ENCODE results near the gene GEMIN7. TPM values are rescaled to one million over a fixed set of nuclear protein-coding genes. Genes with fewer than 3 reads are reported as not detected.

Gene GEMIN7
- polyA plus RNA-seq, 1 donor = 22.5 TPM

DNA sequence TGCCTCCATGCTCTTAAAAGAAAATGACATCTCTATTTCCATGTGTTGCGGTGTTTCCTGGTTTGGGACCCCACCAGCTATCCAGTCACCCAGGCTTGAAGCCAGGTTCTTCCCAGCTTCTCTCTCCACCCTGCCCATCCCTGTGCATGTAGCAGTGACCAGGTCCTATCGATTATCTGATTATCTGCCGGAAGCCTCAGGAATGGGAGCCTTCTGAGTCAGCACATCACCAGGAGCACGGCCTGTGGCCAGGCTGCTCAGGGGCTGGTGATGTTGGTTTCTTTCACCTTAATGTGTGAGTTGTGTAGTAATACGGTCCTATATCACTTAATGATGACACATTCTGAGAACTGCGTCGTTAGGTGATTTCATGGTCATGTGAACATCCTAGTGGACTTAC is 47.6 kb downstream of the GEMIN7 start:
- DNase-seq = no peak

GRCh38 chr19:45128146-45128545 is 49.1 kb downstream of the GEMIN7 start:
- DNase-seq = no peak

- no peak for DNase-seq
Measured at GRCh38 chr19:45128806-45129205, 49.7 kb downstream of the GEMIN7 start.

- no peak for DNase-seq
Measured at GRCh38 chr19:45130236-45130635, 51.2 kb downstream of the GEMIN7 start.

GRCh38 chr19:45130888-45131615 is 52.0 kb downstream of the GEMIN7 start:
- peak; percentile 42 for DNase-seq

- DNase-seq = no peak
Measured at GRCh38 chr19:45133661-45134060, 54.6 kb downstream of the GEMIN7 start.

DNA sequence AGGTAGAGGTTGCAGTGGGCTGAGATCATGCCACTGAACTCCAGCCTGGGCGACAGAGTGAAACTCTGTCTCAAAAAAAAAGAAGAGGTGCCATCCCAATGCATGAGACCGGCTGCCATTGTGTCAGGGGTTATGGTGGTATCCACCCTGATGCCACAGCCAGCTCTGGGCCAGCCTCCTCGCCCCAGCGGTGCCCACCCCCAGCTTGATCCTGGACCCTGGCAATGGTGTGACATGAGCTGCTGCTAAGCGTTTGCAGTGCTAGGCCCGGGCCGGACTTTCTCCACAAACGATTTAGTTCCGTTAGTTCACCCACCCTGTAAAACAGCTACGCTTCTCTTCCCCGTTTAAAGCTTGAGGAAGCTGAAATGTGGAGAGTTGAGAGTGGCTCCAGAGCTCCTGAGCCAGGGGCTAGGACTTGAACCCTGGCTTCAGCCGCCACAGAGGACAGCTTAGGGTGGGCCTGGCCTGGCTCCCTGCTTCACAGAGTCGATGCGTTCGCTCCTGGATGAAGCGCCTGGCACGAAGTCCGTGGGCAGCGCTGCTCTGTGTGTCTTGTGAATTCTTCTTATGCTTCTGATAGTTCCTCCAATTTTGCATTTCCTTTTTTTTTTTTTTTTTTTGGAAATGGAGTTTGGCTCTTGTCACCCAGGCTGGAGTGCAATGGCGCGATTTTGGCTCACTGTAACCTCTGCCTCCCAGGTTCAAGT is 56.3 kb downstream of the GEMIN7 start:
- DNase-seq = no peak

DNA sequence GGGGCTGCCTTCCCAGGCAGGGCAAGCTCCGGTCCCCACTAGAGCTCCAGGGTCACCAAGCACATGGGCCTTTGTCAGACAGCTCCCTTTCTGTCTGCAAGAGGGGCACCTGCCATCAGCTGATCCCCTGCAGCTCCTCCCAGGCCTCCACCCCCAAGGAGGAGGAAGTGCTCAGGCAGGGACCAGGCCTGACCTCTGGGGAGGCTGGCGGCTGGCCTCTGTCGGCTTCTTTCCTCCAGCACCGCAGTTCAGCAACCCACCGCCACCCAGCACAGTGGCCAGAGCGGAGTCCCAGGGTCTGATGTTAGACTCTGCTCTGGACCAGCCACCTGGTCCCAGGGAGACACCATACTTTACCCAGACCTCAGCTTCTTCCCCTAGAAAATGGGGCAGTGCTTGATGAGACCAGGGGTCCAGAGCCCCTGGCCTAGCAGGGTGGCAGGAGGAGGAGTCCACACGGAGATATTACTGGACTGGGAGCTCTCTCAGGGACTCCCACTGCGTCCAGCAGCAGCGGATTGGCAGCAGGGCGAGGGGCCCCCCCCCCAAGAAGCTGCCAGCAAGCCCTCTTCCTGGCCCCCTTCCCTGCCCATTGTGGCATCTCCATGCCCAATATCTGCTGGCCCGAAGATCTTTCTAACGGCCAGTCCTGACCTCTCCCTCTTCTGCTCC is 57.6 kb downstream of the GEMIN7 start:
- DNase-seq = no peak

- no peak for DNase-seq
Measured at GRCh38 chr19:45137179-45137761, 58.2 kb downstream of the GEMIN7 start.

GRCh38 chr19:45138303-45138751 is 59.3 kb downstream of the GEMIN7 start:
- no peak for DNase-seq

GRCh38 chr19:45139286-45140143 is 60.5 kb downstream of the GEMIN7 start:
- no peak for DNase-seq

GRCh38 chr19:45140144-45140503 is 61.1 kb downstream of the GEMIN7 start:
- DNase-seq = no peak

- no peak for DNase-seq
Measured at GRCh38 chr19:45140533-45140932, 61.5 kb downstream of the GEMIN7 start.

Other genes starting within 250 kb of the GEMIN7 start
- 139 TPM for gene NECTIN2, start 233.0 kb upstream of the GEMIN7 start, polyA plus RNA-seq (ENCODE audit: insufficient read length)
- gene TOMM40, start 188.0 kb upstream of the GEMIN7 start, polyA plus RNA-seq (ENCODE audit: insufficient read length) = 43.3 TPM
- gene APOE, start 173.5 kb upstream of the GEMIN7 start, polyA plus RNA-seq (ENCODE audit: insufficient read length) = 288 TPM
- gene APOC1, start 164.7 kb upstream of the GEMIN7 start, polyA plus RNA-seq (ENCODE audit: insufficient read length) = 10.9 TPM
- gene APOC4, start 137.0 kb upstream of the GEMIN7 start, polyA plus RNA-seq (ENCODE audit: insufficient read length) = not detected
- gene APOC2, start 133.2 kb upstream of the GEMIN7 start, polyA plus RNA-seq (ENCODE audit: insufficient read length) = 10.1 TPM
- gene CLPTM1, start 123.9 kb upstream of the GEMIN7 start, polyA plus RNA-seq (ENCODE audit: insufficient read length) = 121 TPM
- 4.5 TPM for gene RELB, start 77.8 kb upstream of the GEMIN7 start, polyA plus RNA-seq (ENCODE audit: insufficient read length)
- gene CLASRP, start 40.2 kb upstream of the GEMIN7 start, polyA plus RNA-seq (ENCODE audit: insufficient read length) = 76.8 TPM
- 0.98 TPM for gene ZNF296, start 2.8 kb upstream of the GEMIN7 start, polyA plus RNA-seq (ENCODE audit: insufficient read length)
- 23.6 TPM for gene PPP1R37, start 13.9 kb downstream of the GEMIN7 start, polyA plus RNA-seq (ENCODE audit: insufficient read length)
- gene NKPD1, start 81.7 kb downstream of the GEMIN7 start, polyA plus RNA-seq (ENCODE audit: insufficient read length) = 0.17 TPM
- gene TRAPPC6A, start 99.0 kb downstream of the GEMIN7 start, polyA plus RNA-seq (ENCODE audit: insufficient read length) = 24.5 TPM
- gene BLOC1S3, start 99.5 kb downstream of the GEMIN7 start, polyA plus RNA-seq (ENCODE audit: insufficient read length) = 9.4 TPM
- 5.1 TPM for gene EXOC3L2, start 166.1 kb downstream of the GEMIN7 start, polyA plus RNA-seq (ENCODE audit: insufficient read length)
- 41.7 TPM for gene MARK4, start 172.0 kb downstream of the GEMIN7 start, polyA plus RNA-seq (ENCODE audit: insufficient read length)
- 0.38 TPM for gene CKM, start 243.6 kb downstream of the GEMIN7 start, polyA plus RNA-seq (ENCODE audit: insufficient read length)

Measured in left kidney (tissue), 2 donors.